HCT116 (cell line): Measurements from ENCODE around the gene SCYL2. TPM values are rescaled to one million over a fixed set of nuclear protein-coding genes. Genes with fewer than 3 reads are reported as not detected.
"Not testable (repeated sequence)": the region's sequence is repeated elsewhere in the genome, so short reads cannot be mapped to it uniquely, and the experiment has no call there.

Source experiments
- ATAC-seq: fragments of 200-7000 bp; cut with Tn5 transposase; 2 replicates; pipeline ENCODE4 v1.9.1; 2020; ENCODE audit warnings: mild to moderate bottlenecking, moderate library complexity
- BruUV-seq: library from RNA; stranded (reverse); fragments of 400-500 nt; replicated peaks from 2 replicates; lab custom pipeline; 2021; lab: Mats Ljungman, UMichigan
- CTCF ChIA-PET: fragments of 300-600 bp; sonication (Branson Sonifier 250); formaldehyde crosslinking; loops from one replicate; lab custom pipeline; 2021; ENCODE audit warnings: antibody characterized with exemption; lab: Charles Lee
- POLR2A ChIA-PET: fragments of 300-600, 350-600 bp; sonication (Branson Sonifier 250); formaldehyde crosslinking; loops from one replicate; lab custom pipeline; 2021; ENCODE audit warnings: antibody characterized with exemption; lab: Charles Lee
- RAD21 ChIA-PET, 2 experiments: fragments of 300-600 bp; sonication (Branson Sonifier 250); formaldehyde crosslinking; loops; one replicate each; lab custom pipeline; 2023; ENCODE audit warnings: low total read pairs in 2 of 2; ENCODE audit not compliant: uncharacterized antibody in 2 of 2, unreplicated experiment in 2 of 2, low non-redundant PET in 1 of 2; lab: Charles Lee
- DNase-seq: peaks from one replicate; pipeline ENCODE4 v3.0.0-alpha.2; 2010; ENCODE audit warnings: low read depth, low spot score
- H2AFZ ChIP-seq: fragments of 200-600 bp; shearing (Covaris generic), sonication (generic); 2 replicates; pipeline ENCODE4 v1.6.1; 2017; ENCODE audit warnings: low read depth, mixed run types, mixed read lengths, antibody characterized with exemption, low read length; ENCODE audit not compliant: poor library complexity, severe bottlenecking
- H3K27ac ChIP-seq: 2 replicates; pipeline ENCODE4 v1.5.1; 2012; ENCODE audit warnings: low read depth, low read length
- H3K27me3 ChIP-seq: fragments of 200-600 bp; sonication (generic); 2 replicates; pipeline ENCODE4 v1.6.1; 2016; ENCODE audit warnings: mixed run types, low read length, mixed read lengths; ENCODE audit not compliant: insufficient read depth
- H3K36me3 ChIP-seq, 2 experiments: fragments of 200-500 bp in 1 of 2; fragments of 200-600 bp in 1 of 2; sonication (Bioruptor generic) in 1 of 2; sonication (generic) in 1 of 2; 2 replicates each; pipeline versions ENCODE4 v1.5.1 to v1.6.1; 2014 to 2016; ENCODE audit warnings: low read length in 2 of 2, inconsistent platforms in 1 of 2, mixed read lengths in 1 of 2, mixed run types in 1 of 2; ENCODE audit not compliant: insufficient read depth in 2 of 2, control insufficient read depth in 1 of 2
- H3K4me1 ChIP-seq, 2 experiments: fragments of 200-600 bp in 1 of 2; sonication (generic) in 1 of 2; 2 replicates each; pipeline versions ENCODE4 v1.5.1 to v1.6.1; 2012 to 2017; ENCODE audit warnings: low read length in 2 of 2, inconsistent platforms in 1 of 2, mild to moderate bottlenecking in 1 of 2, mixed read lengths in 1 of 2, mixed run types in 1 of 2, moderate library complexity in 1 of 2; ENCODE audit not compliant: insufficient read depth in 2 of 2, control insufficient read depth in 1 of 2
- H3K4me2 ChIP-seq: fragments of 200-600 bp; sonication (generic); 2 replicates; pipeline ENCODE4 v1.6.1; 2017; ENCODE audit warnings: mixed run types, low read length, mixed read lengths
- H3K4me3 ChIP-seq, 2 experiments: fragments of 200-600 bp in 1 of 2; sonication (generic) in 1 of 2; replicated peaks in 1 of 2; 2 replicates each; pipeline ENCODE4 v1.5.1; 2011 to 2016; ENCODE audit warnings: low read length in 2 of 2, control low read depth in 1 of 2, low read depth in 1 of 2, mild to moderate bottlenecking in 1 of 2, mixed read lengths in 1 of 2, mixed run types in 1 of 2
- H3K79me2 ChIP-seq: fragments of 200-600 bp; sonication (generic); 2 replicates; pipeline ENCODE4 v1.6.1; 2017; ENCODE audit warnings: mild to moderate bottlenecking, mixed run types, low read length, moderate library complexity, mixed read lengths; ENCODE audit not compliant: insufficient read depth
- H3K9ac ChIP-seq: fragments of 200-600 bp; sonication (generic); 2 replicates; pipeline ENCODE4 v1.6.1; 2016; ENCODE audit warnings: low read length, mixed read lengths
- H3K9me2 ChIP-seq: fragments of 200-600 bp; sonication (generic), shearing (Covaris generic); 2 replicates; pipeline ENCODE4 v1.6.1; 2017; ENCODE audit warnings: mixed run types, mild to moderate bottlenecking, moderate library complexity; ENCODE audit not compliant: insufficient read depth
- H3K9me3 ChIP-seq, 2 experiments: fragments of 200-500 bp in 1 of 2; fragments of 200-600 bp in 1 of 2; sonication (Bioruptor generic) in 1 of 2; sonication (generic) in 1 of 2; 2 replicates each; pipeline ENCODE4 v1.6.1; 2014 to 2017; ENCODE audit warnings: low read length in 2 of 2, mixed read lengths in 2 of 2, inconsistent platforms in 1 of 2, low read depth in 1 of 2, mild to moderate bottlenecking in 1 of 2, mixed run types in 1 of 2, moderate library complexity in 1 of 2; ENCODE audit not compliant: control insufficient read depth in 1 of 2, insufficient read depth in 1 of 2
- H4K20me1 ChIP-seq: fragments of 200-600 bp; sonication (generic), shearing (Covaris generic); 2 replicates; pipeline ENCODE4 v1.6.1; 2017; ENCODE audit warnings: mixed run types, mild to moderate bottlenecking, moderate library complexity; ENCODE audit not compliant: insufficient read depth
- CBX3 ChIP-seq: IDR thresholded peaks from 2 replicates; pipeline ENCODE4 v1.6.1; 2012; ENCODE audit warnings: low read depth
- CEBPB ChIP-seq: IDR thresholded peaks from 2 replicates; pipeline ENCODE4 v1.6.1; 2012; ENCODE audit warnings: low read depth
- EGR1 ChIP-seq: IDR thresholded peaks from 2 replicates; pipeline ENCODE4 v1.6.1; 2012; ENCODE audit warnings: low read depth
- ELF1 ChIP-seq: IDR thresholded peaks from 2 replicates; pipeline ENCODE4 v1.6.1; 2012; ENCODE audit warnings: low read depth, borderline replicate concordance
- EZH2phosphoT487 ChIP-seq: fragments of 200-600 bp; IDR thresholded peaks from 2 replicates; pipeline ENCODE4 v1.6.1; 2018; ENCODE audit warnings: antibody characterized with exemption, borderline replicate concordance
- FOSL1 ChIP-seq: IDR thresholded peaks from 2 replicates; pipeline ENCODE4 v1.6.1; 2012; ENCODE audit warnings: low read depth
- POLR2AphosphoS5 ChIP-seq: IDR thresholded peaks from 2 replicates; pipeline ENCODE4 v1.6.1; 2011; ENCODE audit warnings: mild to moderate bottlenecking, low read depth, low read length, moderate library complexity
- RAD21 ChIP-seq: IDR thresholded peaks from 2 replicates; pipeline ENCODE4 v1.6.1; 2012; ENCODE audit warnings: low read depth, mild to moderate bottlenecking
- YY1 ChIP-seq: IDR thresholded peaks from 2 replicates; pipeline ENCODE4 v1.6.1; 2011; ENCODE audit warnings: low read length, low read depth, moderate library complexity, mild to moderate bottlenecking; ENCODE audit not compliant: insufficient replicate concordance; ENCODE audit errors: extremely low read depth
- ZFX ChIP-seq: fragments of 450-650 bp; IDR thresholded peaks from 2 replicates; pipeline ENCODE4 v1.6.1; 2017
- ZNF274 ChIP-seq: fragments of 200-500 bp; sonication (Bioruptor generic); IDR thresholded peaks from 2 replicates; pipeline ENCODE4 v1.6.1; 2014; ENCODE audit warnings: mild to moderate bottlenecking, low read depth, low read length, inconsistent platforms
- intact Hi-C: fragments of 100-400 bp; cut with micrococcal nuclease; formaldehyde crosslinking; loops from 2 replicates; pipeline ENCODE4 v1.10.0; 2022
- total RNA-seq: library from RNA; stranded (reverse); gene quantifications from one replicate; pipeline ENCODE4 v1.2.1, GENCODE V29; 2021; ENCODE audit not compliant: unreplicated experiment
- TF ChIP-seq, protein P1 (sequence below): IDR thresholded peaks from 2 replicates; pipeline ENCODE4 v1.6.1; 2011; ENCODE audit warnings: mild to moderate bottlenecking, low read length, moderate library complexity; ENCODE audit not compliant: insufficient replicate concordance; ENCODE audit errors: extremely low read depth
- TF ChIP-seq, protein P2 (sequence below): IDR thresholded peaks from 2 replicates; pipeline ENCODE4 v1.6.1; 2012
- TF ChIP-seq, protein P3 (sequence below), 3 experiments: fragments of 200-600 bp in 1 of 3; sonication (generic) in 1 of 3; IDR thresholded peaks in 2 of 3; conservative IDR thresholded peaks in 1 of 3; 2 replicates each; pipeline ENCODE4 v1.5.1; 2012 to 2017; ENCODE audit warnings: low read depth in 2 of 3, low read length in 2 of 3, antibody characterized with exemption in 1 of 3, borderline replicate concordance in 1 of 3, control low read depth in 1 of 3, mild to moderate bottlenecking in 1 of 3, mixed read lengths in 1 of 3, mixed run types in 1 of 3, moderate library complexity in 1 of 3; ENCODE audit not compliant: insufficient read depth in 1 of 3

The SCYL2 gene
- total RNA-seq, 1 experiment from 2014 or later: 31.7 TPM

DNA sequence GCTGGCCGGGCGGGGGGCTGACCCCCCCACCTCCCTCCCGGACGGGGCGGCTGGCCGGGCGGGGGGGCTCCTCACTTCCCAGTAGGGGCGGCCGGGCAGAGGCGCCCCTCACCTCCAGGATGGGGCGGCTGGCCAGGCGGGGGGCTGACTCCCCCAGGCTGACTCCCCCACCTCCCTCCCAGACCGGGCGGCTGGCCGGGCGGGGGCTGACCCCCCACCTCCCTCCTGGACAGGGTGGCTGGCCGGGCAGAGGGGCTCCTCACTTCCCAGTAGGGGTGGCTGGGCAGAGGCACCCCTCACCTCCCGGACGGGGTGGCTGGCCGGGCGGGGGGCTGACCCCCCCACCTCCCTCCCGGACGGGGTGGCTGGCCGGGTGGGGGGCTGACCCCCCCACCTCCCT is 27.4 kb downstream of the SCYL2 start:
- RAD21 ChIA-PET, H3K36me3 ChIP-seq, DNase-seq, H3K27ac ChIP-seq, H3K4me2 ChIP-seq, H3K9me2 ChIP-seq, H4K20me1 ChIP-seq, H3K9ac ChIP-seq, ATAC-seq, H3K9me3 ChIP-seq, H3K79me2 ChIP-seq, CTCF ChIA-PET, H2AFZ ChIP-seq, intact Hi-C loops, BruUV-seq, H3K27me3 ChIP-seq, POLR2A ChIA-PET, H3K4me3 ChIP-seq, H3K4me1 ChIP-seq: not testable (repeated sequence)

DNA sequence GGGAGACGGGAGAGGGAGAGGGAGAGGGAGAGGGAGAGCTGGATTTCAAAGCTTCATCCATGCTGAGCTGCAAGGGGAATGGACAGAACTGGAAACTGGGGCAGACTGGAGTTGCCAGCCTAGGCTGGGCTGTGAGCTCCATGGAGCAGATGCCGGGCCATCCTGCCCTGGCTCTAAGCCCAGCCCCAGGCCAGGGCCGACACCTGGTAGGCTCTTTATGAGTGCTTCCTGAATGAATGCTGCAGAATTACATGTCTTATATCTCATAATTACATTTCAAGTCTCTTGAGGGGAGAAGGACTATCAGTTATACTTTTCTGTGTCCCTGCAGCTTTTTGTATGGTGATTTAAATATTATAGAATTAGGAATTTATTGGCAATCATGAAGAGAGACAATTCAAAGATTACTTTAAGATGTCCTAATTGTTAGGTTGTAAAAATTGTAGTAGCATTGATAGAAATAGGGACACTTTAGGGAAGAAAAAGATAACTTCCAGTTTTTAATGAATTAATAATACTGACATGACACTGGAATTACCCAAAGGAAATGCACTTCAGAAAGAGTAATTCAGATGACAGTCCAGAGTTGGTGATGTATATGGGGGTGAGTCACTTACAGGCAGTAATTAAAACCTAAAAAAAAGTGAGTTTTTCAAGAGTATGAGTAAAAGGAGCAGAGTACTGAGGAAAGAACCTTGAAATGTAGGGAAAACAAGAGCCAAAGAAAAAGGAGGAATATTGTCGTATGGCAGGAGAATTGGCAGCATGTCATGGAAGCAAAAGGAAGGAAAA is 29.0 kb downstream of the SCYL2 start:
- RAD21 ChIA-PET: no interaction called here
- BruUV-seq: no TSS peak
- no peak overlapping the region for H2AFZ ChIP-seq
- ATAC-seq: no peak
- intact Hi-C loops: no loop called here
- H3K36me3 ChIP-seq: peaks cover 0 to 4% of the 10 kb centered on the region in 2 experiments; a peak in 1 of 4 replicates
- no peaks in the 10 kb centered on the region for H3K9me2 ChIP-seq
- H4K20me1 ChIP-seq: no peaks in the 10 kb centered on the region
- no peak overlapping the region for H3K9ac ChIP-seq
- CTCF ChIA-PET: no interaction called here
- H3K9me3 ChIP-seq: no peaks in the 10 kb centered on the region
- H3K4me3 ChIP-seq: no peak overlapping the region
- H3K4me1 ChIP-seq: no peaks in the 10 kb centered on the region
- H3K27me3 ChIP-seq: no peaks in the 10 kb centered on the region
- H3K79me2 ChIP-seq: no peaks in the 10 kb centered on the region
- no peak overlapping the region for H3K27ac ChIP-seq
- no peak for DNase-seq
- POLR2A ChIA-PET: no interaction called here
- no peak overlapping the region for H3K4me2 ChIP-seq
- TF ChIP-seq ZFX (no peak), EGR1 (no peak), POLR2AphosphoS5 (no peak), ZNF274 (no peak), FOSL1 (no peak), CEBPB (no peak), CBX3 (no peak), RAD21 (no peak), YY1 (no peak), EZH2phosphoT487 (no peak), ELF1 (no peak)
- TF ChIP-seq, protein P1, sequence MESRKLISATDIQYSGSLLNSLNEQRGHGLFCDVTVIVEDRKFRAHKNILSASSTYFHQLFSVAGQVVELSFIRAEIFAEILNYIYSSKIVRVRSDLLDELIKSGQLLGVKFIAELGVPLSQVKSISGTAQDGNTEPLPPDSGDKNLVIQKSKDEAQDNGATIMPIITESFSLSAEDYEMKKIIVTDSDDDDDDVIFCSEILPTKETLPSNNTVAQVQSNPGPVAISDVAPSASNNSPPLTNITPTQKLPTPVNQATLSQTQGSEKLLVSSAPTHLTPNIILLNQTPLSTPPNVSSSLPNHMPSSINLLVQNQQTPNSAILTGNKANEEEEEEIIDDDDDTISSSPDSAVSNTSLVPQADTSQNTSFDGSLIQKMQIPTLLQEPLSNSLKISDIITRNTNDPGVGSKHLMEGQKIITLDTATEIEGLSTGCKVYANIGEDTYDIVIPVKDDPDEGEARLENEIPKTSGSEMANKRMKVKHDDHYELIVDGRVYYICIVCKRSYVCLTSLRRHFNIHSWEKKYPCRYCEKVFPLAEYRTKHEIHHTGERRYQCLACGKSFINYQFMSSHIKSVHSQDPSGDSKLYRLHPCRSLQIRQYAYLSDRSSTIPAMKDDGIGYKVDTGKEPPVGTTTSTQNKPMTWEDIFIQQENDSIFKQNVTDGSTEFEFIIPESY: no peak
- TF ChIP-seq, protein P2, sequence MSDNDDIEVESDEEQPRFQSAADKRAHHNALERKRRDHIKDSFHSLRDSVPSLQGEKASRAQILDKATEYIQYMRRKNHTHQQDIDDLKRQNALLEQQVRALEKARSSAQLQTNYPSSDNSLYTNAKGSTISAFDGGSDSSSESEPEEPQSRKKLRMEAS: no peak
- TF ChIP-seq, protein P3, sequence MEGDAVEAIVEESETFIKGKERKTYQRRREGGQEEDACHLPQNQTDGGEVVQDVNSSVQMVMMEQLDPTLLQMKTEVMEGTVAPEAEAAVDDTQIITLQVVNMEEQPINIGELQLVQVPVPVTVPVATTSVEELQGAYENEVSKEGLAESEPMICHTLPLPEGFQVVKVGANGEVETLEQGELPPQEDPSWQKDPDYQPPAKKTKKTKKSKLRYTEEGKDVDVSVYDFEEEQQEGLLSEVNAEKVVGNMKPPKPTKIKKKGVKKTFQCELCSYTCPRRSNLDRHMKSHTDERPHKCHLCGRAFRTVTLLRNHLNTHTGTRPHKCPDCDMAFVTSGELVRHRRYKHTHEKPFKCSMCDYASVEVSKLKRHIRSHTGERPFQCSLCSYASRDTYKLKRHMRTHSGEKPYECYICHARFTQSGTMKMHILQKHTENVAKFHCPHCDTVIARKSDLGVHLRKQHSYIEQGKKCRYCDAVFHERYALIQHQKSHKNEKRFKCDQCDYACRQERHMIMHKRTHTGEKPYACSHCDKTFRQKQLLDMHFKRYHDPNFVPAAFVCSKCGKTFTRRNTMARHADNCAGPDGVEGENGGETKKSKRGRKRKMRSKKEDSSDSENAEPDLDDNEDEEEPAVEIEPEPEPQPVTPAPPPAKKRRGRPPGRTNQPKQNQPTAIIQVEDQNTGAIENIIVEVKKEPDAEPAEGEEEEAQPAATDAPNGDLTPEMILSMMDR (IDR thresholded peaks at IDR 0.05 in 2 of 3, conservative IDR thresholded peaks at IDR 0.05 in 1 of 3; ENCODE audit: borderline replicate concordance in 1 of 3, insufficient read depth in 1 of 3, low read depth in 2 of 3, low read length in 2 of 3): no peak
